Keratinocyte (primary cell): ENCODE results near the gene DNAH12. TPM values are rescaled to one million over a fixed set of nuclear protein-coding genes. Genes with fewer than 3 reads are reported as not detected.

Experiments used
- DNase-seq: peaks from one replicate; pipeline ENCODE4 v3.0.0-alpha.2; 2011; ENCODE audit warnings: low read depth, missing footprints, low spot score
- FAIRE-seq: peaks from 2 replicates; lab custom pipeline; 2011; peaks lifted over from hg19 to GRCh38; lab: Jason Lieb, UNC
- H2AFZ ChIP-seq: 2 replicates; pipeline ENCODE4 v1.6.0; 2012; ENCODE audit warnings: low read length, control low read depth, inconsistent platforms; ENCODE audit not compliant: control insufficient read depth
- H3K27ac ChIP-seq: 2 replicates; pipeline ENCODE4 v1.5.1; 2011; ENCODE audit warnings: low read length; ENCODE audit not compliant: control insufficient read depth, insufficient read depth
- H3K27me3 ChIP-seq: 3 replicates; pipeline ENCODE4 v1.6.0; 2011; ENCODE audit warnings: low read length; ENCODE audit not compliant: control insufficient read depth, insufficient read depth; ENCODE audit errors: extremely low read depth
- H3K36me3 ChIP-seq, 2 experiments: 2 replicates in 1 of 2; 3 replicates in 1 of 2; pipeline ENCODE4 v1.5.1; 2011; ENCODE audit warnings: low read length in 2 of 2, mild to moderate bottlenecking in 1 of 2; ENCODE audit not compliant: control insufficient read depth in 2 of 2, insufficient read depth in 2 of 2; ENCODE audit errors: extremely low read depth in 1 of 2
- H3K4me1 ChIP-seq: 3 replicates; pipeline ENCODE4 v1.5.1; 2011; ENCODE audit warnings: low read length; ENCODE audit not compliant: control insufficient read depth, insufficient read depth; ENCODE audit errors: extremely low read depth
- H3K4me2 ChIP-seq: 3 replicates; pipeline ENCODE4 v1.6.0; 2011; ENCODE audit warnings: low read depth, low read length; ENCODE audit not compliant: control insufficient read depth, insufficient read depth; ENCODE audit errors: extremely low read depth
- H3K4me3 ChIP-seq, 3 experiments: fragments of 200-600 bp in 1 of 3; sonication (generic) in 1 of 3; 2 replicates in 2 of 3; 3 replicates in 1 of 3; pipeline ENCODE4 v1.5.1; 2011 to 2016; ENCODE audit warnings: low read length in 3 of 3, mild to moderate bottlenecking in 3 of 3, control low read depth in 2 of 3, inconsistent platforms in 1 of 3, low read depth in 1 of 3, mixed read lengths in 1 of 3, mixed run types in 1 of 3, moderate library complexity in 1 of 3; ENCODE audit not compliant: control insufficient read depth in 2 of 3, insufficient read depth in 2 of 3; ENCODE audit errors: extremely low read depth in 1 of 3
- H3K79me2 ChIP-seq: 2 replicates; pipeline ENCODE4 v1.6.0; 2012; ENCODE audit warnings: low read length; ENCODE audit not compliant: control insufficient read depth, insufficient read depth
- H3K9ac ChIP-seq: 3 replicates; pipeline ENCODE4 v1.6.0; 2011; ENCODE audit warnings: low read length; ENCODE audit not compliant: control insufficient read depth, insufficient read depth; ENCODE audit errors: extremely low read depth
- H3K9me1 ChIP-seq: 3 replicates; pipeline ENCODE4 v1.6.0; 2011; ENCODE audit warnings: low read length; ENCODE audit not compliant: control insufficient read depth, insufficient read depth; ENCODE audit errors: extremely low read depth
- H3K9me3 ChIP-seq: 2 replicates; pipeline ENCODE4 v1.5.1; 2012; ENCODE audit warnings: low read depth, low read length; ENCODE audit not compliant: control insufficient read depth
- H4K20me1 ChIP-seq: 3 replicates; pipeline ENCODE4 v1.6.0; 2011; ENCODE audit warnings: low read length; ENCODE audit not compliant: control insufficient read depth, insufficient read depth; ENCODE audit errors: extremely low read depth
- CTCF ChIP-seq, 3 experiments: IDR thresholded peaks in 1 of 3; conservative IDR thresholded peaks in 1 of 3; optimal IDR thresholded peaks in 1 of 3; 2 replicates in 2 of 3; 3 replicates in 1 of 3; pipeline versions ENCODE3 to v1.5.1; 2011; ENCODE audit warnings: low read length in 3 of 3, mild to moderate bottlenecking in 3 of 3, moderate library complexity in 2 of 3, control low read depth in 1 of 3, inconsistent platforms in 1 of 3; ENCODE audit not compliant: insufficient read depth in 2 of 3; ENCODE audit errors: extremely low read depth in 1 of 3
- EZH2 ChIP-seq: IDR thresholded peaks from one replicate; pipeline ENCODE4 v1.6.1; 2012; ENCODE audit warnings: inconsistent platforms, mild to moderate bottlenecking, low read length, moderate library complexity
- dilution Hi-C: fragments of 300-500 bp; cut with MboI; formaldehyde crosslinking; loops from one replicate; pipeline ENCODE4 v1.7.0; 2020; ENCODE audit warnings: low sequenced_read_pairs; ENCODE audit not compliant: extremely low pct_ligation_motif_present
- polyA plus RNA-seq, 5 experiments: library from polyadenylated mRNA; depleted of rRNA in 3 of 5; stranded (reverse) in 3 of 5; stranded (forward) in 1 of 5; unstranded in 1 of 5; fragments of >200 nt; gene quantifications; 1 replicate in 1 of 5; 2 replicates in 3 of 5; 3 replicates in 1 of 5; pipeline versions ENCODE4 v1.2.1 to v1.2.3, GENCODE V29; 2011 to 2012; ENCODE audit warnings: missing spikeins in 2 of 5, low read depth in 1 of 5, low replicate concordance in 1 of 5

The DNAH12 gene
- polyA plus RNA-seq, 1 donor (not counting 4 experiments of a cell fraction or from before 2014, with no cell fraction given), result not detected

- no peaks in the 10 kb centered on the region for H3K9me1 ChIP-seq
- TF ChIP-seq CTCF (optimal IDR thresholded peaks at IDR 0.05 in 1 of 3, IDR thresholded peaks at IDR 0.05 in 1 of 3, conservative IDR thresholded peaks at IDR 0.05 in 1 of 3; ENCODE audit: extremely low read depth in 1 of 3, insufficient read depth in 2 of 3, low read length in 3 of 3) (no peak), EZH2 (no peak)
- no peaks in the 10 kb centered on the region for H4K20me1 ChIP-seq
- H3K9ac ChIP-seq, result no peak overlapping the region
- H3K4me3 ChIP-seq, result peak overlapping the region in 1 of 3 experiments; percentile 10
- peaks cover 5% of the 10 kb centered on the region for H3K4me1 ChIP-seq
- H3K9me3 ChIP-seq, result no peaks in the 10 kb centered on the region
- no peaks in the 10 kb centered on the region for H3K27me3 ChIP-seq
- no peaks in the 10 kb centered on the region for H3K36me3 ChIP-seq
- FAIRE-seq (no peak), DNase-seq (no peak)
- dilution Hi-C loops, result no loop called here
- no peaks in the 10 kb centered on the region for H3K79me2 ChIP-seq
- peak overlapping the region; percentile 20 for H2AFZ ChIP-seq
- peak overlapping the region; percentile 32 for H3K4me2 ChIP-seq
- H3K27ac ChIP-seq, result no peak overlapping the region
These were observed 25.7 kb downstream of the DNAH12 start for GRCh38 chr3:57518276-57518915.

GRCh38 chr3:57512166-57512565 is 32.0 kb downstream of the DNAH12 start:
- H3K27ac ChIP-seq, result no peak overlapping the region
- DNase-seq (no peak), FAIRE-seq (no peak)
- no peaks in the 10 kb centered on the region for H4K20me1 ChIP-seq
- no peak overlapping the region for H2AFZ ChIP-seq
- no peaks in the 10 kb centered on the region for H3K36me3 ChIP-seq
- H3K9me1 ChIP-seq, result no peaks in the 10 kb centered on the region
- H3K79me2 ChIP-seq, result no peaks in the 10 kb centered on the region
- H3K9me3 ChIP-seq, result no peaks in the 10 kb centered on the region
- no peak overlapping the region for H3K4me2 ChIP-seq
- H3K4me1 ChIP-seq, result no peaks in the 10 kb centered on the region
- no peak overlapping the region for H3K4me3 ChIP-seq
- dilution Hi-C loops, result no loop called here
- TF ChIP-seq CTCF (optimal IDR thresholded peaks at IDR 0.05 in 1 of 3, IDR thresholded peaks at IDR 0.05 in 1 of 3, conservative IDR thresholded peaks at IDR 0.05 in 1 of 3; ENCODE audit: extremely low read depth in 1 of 3, insufficient read depth in 2 of 3, low read length in 3 of 3) (no peak), EZH2 (no peak)
- H3K9ac ChIP-seq, result no peak overlapping the region
- H3K27me3 ChIP-seq, result no peaks in the 10 kb centered on the region
